Measurements from ENCODE around the gene PIGR.

Gene PIGR

DNA sequence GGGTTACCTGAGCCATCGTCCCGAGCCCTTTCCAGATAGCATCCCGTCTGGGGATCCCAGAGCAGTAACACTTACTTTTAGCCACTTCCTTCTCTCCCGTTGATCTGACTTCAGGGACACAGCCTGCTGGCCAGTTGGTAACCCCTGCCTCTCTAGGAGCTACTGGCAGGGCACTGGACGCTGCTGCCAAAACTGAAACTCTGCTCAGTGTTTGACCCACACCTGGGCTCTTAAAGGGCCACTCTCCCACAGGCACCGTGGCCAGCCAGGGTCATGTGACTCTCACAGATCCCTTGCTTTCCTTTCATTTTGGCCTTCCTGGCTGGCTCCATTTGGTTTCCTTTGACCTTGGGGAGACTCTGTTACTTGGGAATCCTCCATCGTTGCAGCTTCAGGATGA is at the start of gene PIGR:
PIGR (minus strand) TSS at position 206 of the 400 bp plus-strand sequence. CDS start 5,935 bp downstream, outside the sequence.
- no peak for DNase-seq (ENCODE audit: low read depth)

- no peak for DNase-seq (ENCODE audit: low read depth)
Observed at GRCh38 chr1:206992790-206993189, 46.5 kb upstream of the PIGR start.

- DNase-seq (ENCODE audit: low read depth), result no peak
Observed at GRCh38 chr1:206987873-206988272, 41.6 kb upstream of the PIGR start.

DNA sequence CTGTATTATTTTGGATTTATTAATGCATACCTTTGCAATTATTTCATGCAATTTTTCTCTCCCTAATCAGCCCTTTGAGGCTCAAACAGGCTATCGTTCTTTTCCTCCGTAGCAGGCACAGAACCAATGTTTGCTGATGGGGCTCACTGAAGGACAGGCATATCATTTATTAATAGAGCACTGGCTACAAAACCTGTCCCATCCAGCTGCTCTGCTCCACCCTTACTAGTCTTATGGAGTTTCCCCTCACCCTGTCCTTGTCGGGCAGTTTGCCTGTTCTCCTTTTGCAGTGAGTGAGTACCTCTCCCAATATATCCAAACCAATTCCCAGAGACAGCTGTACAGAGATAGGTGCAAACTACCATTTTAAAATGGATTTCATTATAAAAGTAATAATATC is 40.6 kb upstream of the PIGR start:
- no peak for DNase-seq (ENCODE audit: low read depth)

- DNase-seq (ENCODE audit: low read depth), result no peak
Observed at GRCh38 chr1:206986402-206986801, 40.1 kb upstream of the PIGR start.

- DNase-seq (ENCODE audit: low read depth), result no peak
Observed at GRCh38 chr1:206985162-206985749, 39.0 kb upstream of the PIGR start.

GRCh38 chr1:206982216-206982615 is 36.0 kb upstream of the PIGR start:
- DNase-seq (ENCODE audit: low read depth), result peak; percentile 18

- DNase-seq (ENCODE audit: low read depth), result peak; percentile 9
Observed at GRCh38 chr1:206979379-206980043, 33.2 kb upstream of the PIGR start.

DNA sequence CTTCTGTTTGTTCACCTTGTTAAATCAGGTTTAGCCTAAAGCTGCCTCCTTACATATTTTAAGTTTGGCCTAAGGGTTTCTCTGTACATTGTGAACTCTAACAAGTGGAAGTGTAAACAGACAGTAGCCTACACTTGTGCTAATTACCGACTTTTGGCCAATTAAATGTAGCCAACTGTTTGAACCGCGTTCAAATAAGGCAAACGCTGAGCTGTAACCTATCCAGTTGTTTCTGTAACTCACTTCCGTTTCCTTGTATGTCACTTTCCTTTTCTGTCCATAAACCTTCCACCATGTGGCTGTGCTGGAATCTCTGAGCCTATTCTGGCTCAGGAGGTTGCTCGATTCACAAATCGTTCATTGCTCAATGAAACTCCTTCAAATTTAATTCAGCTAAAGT is 32.0 kb upstream of the PIGR start:
- DNase-seq (ENCODE audit: low read depth), result no peak

- no peak for DNase-seq (ENCODE audit: low read depth)
Observed at GRCh38 chr1:206975306-206975705, 29.0 kb upstream of the PIGR start.

DNA sequence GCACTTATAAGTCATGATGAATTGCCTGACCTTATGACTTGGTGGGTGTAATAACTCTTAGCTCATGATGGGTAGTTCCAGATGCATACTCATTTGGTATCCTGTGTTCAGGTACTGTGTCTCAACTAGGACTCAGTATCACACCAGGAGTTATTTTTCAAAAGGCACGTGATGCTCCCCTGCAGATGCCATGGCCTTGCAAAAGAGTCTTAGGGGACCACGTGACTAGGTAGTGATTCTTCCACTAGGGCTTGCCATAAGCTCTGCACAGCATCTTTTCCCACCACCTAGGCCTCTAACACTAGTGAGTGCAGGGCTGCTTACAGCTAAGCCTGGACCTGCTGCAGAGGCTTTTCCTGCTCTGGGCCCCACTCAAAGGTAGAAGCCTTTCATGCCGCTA is 27.9 kb upstream of the PIGR start:
- no peak for DNase-seq (ENCODE audit: low read depth)

DNA sequence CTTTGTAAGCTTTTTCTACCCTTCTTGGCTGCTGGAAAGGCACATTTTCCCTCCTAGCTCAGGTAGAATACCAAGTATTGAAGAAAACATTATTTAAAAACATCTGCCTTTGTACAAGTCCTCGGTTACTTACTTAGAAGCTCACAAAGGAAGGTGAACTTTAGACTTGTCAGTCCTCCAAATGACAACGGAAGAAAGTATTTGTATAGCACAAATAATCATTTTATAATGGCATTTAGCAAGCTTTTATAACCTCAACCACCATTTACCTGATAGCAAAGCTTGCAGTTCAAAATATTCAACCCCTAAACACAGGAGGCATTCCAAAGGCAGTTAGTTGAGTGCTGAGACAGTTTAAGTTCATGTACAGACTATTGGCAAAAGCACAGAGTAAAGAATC is 26.5 kb upstream of the PIGR start:
- no peak for DNase-seq (ENCODE audit: low read depth)

- DNase-seq (ENCODE audit: low read depth), result no peak
Observed at GRCh38 chr1:206971029-206971655, 24.9 kb upstream of the PIGR start.

DNA sequence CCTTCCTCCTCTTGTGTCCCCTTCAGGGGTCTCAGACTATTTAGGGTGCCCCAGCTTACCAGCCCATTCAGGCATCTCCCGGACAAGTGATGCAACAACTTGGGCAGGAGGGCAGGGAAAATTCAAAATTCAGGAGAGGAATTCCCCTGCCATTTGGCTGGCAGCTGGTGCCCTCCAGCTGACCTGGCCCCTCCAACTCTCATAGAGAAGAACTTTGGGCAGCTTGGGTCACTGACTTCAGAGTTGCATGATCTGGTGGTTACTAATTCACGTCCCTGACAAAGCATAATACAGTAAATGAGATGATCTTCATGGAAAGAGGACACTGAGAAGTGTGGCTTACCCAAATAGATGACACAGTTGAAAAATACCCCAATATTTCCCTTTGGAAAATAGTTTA is 24.2 kb upstream of the PIGR start, which contains the start of gene FCAMR:
FCAMR (minus strand) TSS at position 15 of the 400 bp plus-strand sequence. CDS start 335 bp downstream, outside the sequence.
- DNase-seq (ENCODE audit: low read depth), result no peak

GRCh38 chr1:206969090-206969489 is 22.8 kb upstream of the PIGR start:
- DNase-seq (ENCODE audit: low read depth), result no peak

- DNase-seq (ENCODE audit: low read depth), result no peak
Observed at GRCh38 chr1:206967096-206967849, 21.0 kb upstream of the PIGR start.

- no peak for DNase-seq (ENCODE audit: low read depth)
Observed at GRCh38 chr1:206965781-206966180, 19.5 kb upstream of the PIGR start.

- DNase-seq (ENCODE audit: low read depth), result no peak
Observed at GRCh38 chr1:206963740-206964139, 17.5 kb upstream of the PIGR start.

GRCh38 chr1:206963119-206963712 is 16.9 kb upstream of the PIGR start:
- DNase-seq (ENCODE audit: low read depth), result no peak

DNA sequence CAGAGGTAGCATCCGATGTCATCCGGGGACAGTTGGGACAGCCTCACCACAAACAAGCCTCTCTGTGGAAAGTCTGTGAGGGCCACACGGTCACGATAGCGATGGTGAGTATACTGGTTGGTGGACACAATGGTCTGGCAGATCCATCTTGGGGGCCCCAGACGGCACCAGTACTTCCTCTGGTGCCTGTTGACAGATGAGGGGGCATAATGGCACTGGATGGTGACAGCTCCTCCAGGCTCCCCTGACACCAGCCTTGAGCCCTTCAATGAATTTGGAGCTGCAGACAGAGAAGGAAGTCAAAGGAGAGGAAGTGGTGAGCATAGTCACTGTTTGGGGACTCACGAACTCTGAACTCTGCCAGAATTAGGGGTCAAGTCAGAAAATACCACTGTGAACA is 16.0 kb upstream of the PIGR start:
- no peak for DNase-seq (ENCODE audit: low read depth)

- no peak for DNase-seq (ENCODE audit: low read depth)
Observed at GRCh38 chr1:206961668-206962067, 15.4 kb upstream of the PIGR start.

- DNase-seq (ENCODE audit: low read depth), result no peak
Observed at GRCh38 chr1:206960676-206961386, 14.6 kb upstream of the PIGR start.
